Right lobe of liver (tissue), 6 donors: ENCODE results near the gene RPL6. TPM values are rescaled to one million over a fixed set of nuclear protein-coding genes. Genes with fewer than 3 reads are reported as not detected.
"Not testable (repeated sequence)": the region's sequence is repeated elsewhere in the genome, so short reads cannot be mapped to it uniquely, and the experiment has no call there.

Experiments used
- ATAC-seq, 4 donors: fragments of 200-7000 bp; cut with Tn5 transposase; one replicate each; pipeline ENCODE4 v1.9.1; 2020; ENCODE audit warnings: mild to moderate bottlenecking in 4 of 4, moderate library complexity in 4 of 4
- DNase-seq, 3 donors: peaks; one replicate each; pipeline ENCODE4 v3.0.0-alpha.2; 2020
- H3K27ac ChIP-seq, 3 donors: fragments of 200-600 bp; one replicate each; pipeline ENCODE4 v1.8.0; 2022
- H3K27me3 ChIP-seq, 2 donors: fragments of 200-600 bp; one replicate each; pipeline ENCODE4 v1.8.0; 2022
- H3K36me3 ChIP-seq, 4 donors: fragments of 200-600 bp; sonication (generic) in 1 of 4; one replicate each; pipeline versions ENCODE4 v1.5.1 to v1.8.0; 2017 to 2022; ENCODE audit warnings: control low read depth in 1 of 4
- H3K4me1 ChIP-seq, 4 donors: fragments of 200-600 bp; sonication (generic) in 1 of 4; one replicate each; pipeline versions ENCODE4 v1.5.1 to v1.8.0; 2017 to 2022; ENCODE audit warnings: control low read depth in 1 of 4
- H3K4me3 ChIP-seq, 3 donors: fragments of 200-600 bp; one replicate each; pipeline ENCODE4 v1.8.0; 2022
- H3K9me3 ChIP-seq, 4 donors: fragments of 200-600 bp; sonication (generic) in 1 of 4; one replicate each; pipeline versions ENCODE4 v1.5.1 to v1.8.0; 2017 to 2022; ENCODE audit warnings: control low read depth in 1 of 4
- CTCF ChIP-seq, 4 donors: fragments of 200-600 bp in 3 of 4; fragments of 450-650 bp in 1 of 4; IDR thresholded peaks; one replicate each; pipeline versions ENCODE4 v1.5.1 to v1.8.0; 2016 to 2022; ENCODE audit warnings: antibody characterized with exemption in 4 of 4, mild to moderate bottlenecking in 2 of 4
- POLR2A ChIP-seq: fragments of 450-650 bp; IDR thresholded peaks from one replicate; pipeline ENCODE4 v1.6.1; 2017; ENCODE audit warnings: antibody characterized with exemption, mild to moderate bottlenecking
- WGBS: methylation state at CpG from one replicate; pipeline ENCODE4 v1.1.6; 2018; ENCODE audit warnings: low coverage, low lambda C conversion rate; ENCODE audit not compliant: insufficient coverage; ENCODE audit errors: missing lambda C conversion rate; 5-methylcytosine and 5-hydroxymethylcytosine counted together
- intact Hi-C, 2 donors: fragments of 100-400 bp; cut with DNase I; formaldehyde crosslinking; loops; one replicate each; pipeline versions ENCODE4 v1.11.2 to v1.14.1; 2022
- total RNA-seq, 6 experiments: library from RNA; depleted of rRNA in 2 of 6; stranded (reverse); fragments of >200 nt in 2 of 6; fragmentation: NEBNext Ultra II Directional in 3 of 6; extraction: Animal tissue kit (Norgen Biotek cat#: 25700) in 3 of 6; gene quantifications; one replicate each; pipeline versions ENCODE4 v1.1.0 to v1.2.4, GENCODE V29; 2016 to 2023
- donor health status: DM: no; HTN: yes; CAD: no.
- donor health status: DM: no; HTN: no; CAD: no.
- donor health status: DM: no; HTN: no; CAD: no.
- donor health status: DM: no; HTN: yes; CAD: no.
- donor health status: DM: no; HTN: yes; CAD: no.

RPL6 gene
- total RNA-seq, 6 experiments from 2014 or later, result 393 to 887 (median 470) TPM

DNA sequence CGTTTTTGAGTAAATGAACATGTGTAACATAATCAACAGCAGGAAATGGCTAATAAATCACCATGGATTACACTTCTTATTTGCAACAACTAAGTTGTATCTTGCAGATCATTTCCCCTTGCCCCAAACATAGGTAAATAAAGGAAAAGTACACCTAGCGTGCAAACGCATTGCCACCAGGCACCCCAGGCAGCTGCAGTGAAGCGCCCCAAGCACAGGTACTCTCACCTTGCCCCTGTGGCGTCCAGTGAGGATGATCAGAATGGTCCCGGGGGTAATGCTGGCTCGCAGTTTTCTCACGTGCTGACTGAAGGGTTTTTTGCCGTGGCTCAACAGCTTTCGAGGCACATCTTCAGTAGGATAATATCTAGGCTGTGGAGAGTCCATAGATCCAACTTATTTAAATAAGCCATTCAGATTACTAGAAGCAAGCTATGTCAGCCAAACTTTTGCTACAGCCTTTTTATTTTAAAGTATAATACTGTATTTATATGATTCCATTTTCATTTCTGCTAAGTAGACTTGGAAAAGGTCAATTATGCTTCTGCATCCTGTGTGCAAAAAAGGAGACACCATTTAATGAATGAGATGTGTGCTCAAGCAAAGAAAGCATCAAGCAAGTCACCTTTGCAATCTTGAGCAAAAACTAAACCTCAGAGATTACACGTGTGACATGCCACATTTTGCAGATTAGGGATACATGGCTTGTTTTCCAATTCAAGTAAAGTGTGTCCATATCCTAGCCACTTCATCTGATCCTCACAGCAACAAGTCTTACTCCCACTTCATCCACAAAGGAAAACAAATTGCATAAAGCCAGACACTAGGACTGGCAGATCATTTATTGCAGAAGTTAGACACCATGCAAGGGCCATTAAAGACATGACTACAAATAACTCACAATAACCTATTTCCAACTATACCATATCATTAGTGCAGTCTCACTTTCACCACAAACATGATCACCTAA lies 2.6 kb downstream of the RPL6 start:
- Histone ChIP-seq H3K4me1 (peaks cover 0 to 21% (median 4%) of the 10 kb centered on the region in 4 donors), H3K27ac (no peak overlapping the region), H3K9me3 (no peaks in the 10 kb centered on the region), H3K36me3 (peaks cover 10 to 42% (median 26%) of the 10 kb centered on the region in 4 donors), H3K4me3 (no peak overlapping the region), H3K27me3 (no peaks in the 10 kb centered on the region)
- intact Hi-C loops, result no loop called here
- DNase-seq (no peak), ATAC-seq (no peak)
- 82% methylated on average over 10 of the region's 11 CpGs for WGBS
- TF ChIP-seq CTCF (IDR thresholded peaks at IDR 0.05), result no peak
- TF ChIP-seq POLR2A, result no peak

DNA sequence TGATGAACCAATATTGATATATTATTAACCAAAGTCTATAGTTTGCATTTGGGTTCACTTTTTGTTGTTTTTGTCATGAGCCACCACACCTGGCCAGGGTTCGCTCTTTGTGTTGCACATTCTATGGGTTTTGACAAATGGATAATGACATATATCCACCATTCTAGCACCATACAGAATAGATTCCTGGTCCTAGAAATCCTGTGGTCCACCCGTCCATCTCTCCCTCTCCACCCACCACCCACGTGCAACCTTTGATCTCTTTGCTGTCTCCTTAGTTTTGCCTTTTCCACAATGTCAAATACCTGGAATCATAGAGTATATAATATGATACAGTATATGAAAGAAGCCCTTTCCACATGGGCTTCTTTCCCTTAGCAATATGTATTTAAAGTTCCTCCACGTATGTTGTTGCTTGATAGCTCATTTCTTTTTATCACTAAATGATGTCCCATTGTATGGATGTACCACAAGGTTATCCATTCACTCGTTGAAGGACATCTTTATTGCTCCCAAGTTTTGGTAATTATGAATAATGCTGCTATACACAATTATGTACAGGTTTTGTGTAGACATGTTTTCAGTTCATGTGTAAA lies 7.4 kb downstream of the RPL6 start:
- Histone ChIP-seq H3K27me3 (no peaks in the 10 kb centered on the region), H3K4me1 (peaks cover 0 to under 1% (median 0%) of the 10 kb centered on the region in 4 donors), H3K27ac (no peak overlapping the region), H3K36me3 (peaks cover 7 to 30% (median 19%) of the 10 kb centered on the region in 4 donors), H3K9me3 (no peaks in the 10 kb centered on the region), H3K4me3 (no peak overlapping the region)
- intact Hi-C loops, result no loop called here
- TF ChIP-seq CTCF (IDR thresholded peaks at IDR 0.05), result no peak
- no peak for TF ChIP-seq POLR2A
- DNase-seq (no peak), ATAC-seq (no peak)
- WGBS, result 52% methylated on average over 5 of the region's 5 CpGs

GRCh38 chr12:112401054-112401453 lies 8.4 kb downstream of the RPL6 start:
- H3K4me3 ChIP-seq, result no peak overlapping the region
- H3K9me3 ChIP-seq, result no peaks in the 10 kb centered on the region
- no peaks in the 10 kb centered on the region for H3K4me1 ChIP-seq
- H3K36me3 ChIP-seq, result peaks cover 0 to 21% (median 12%) of the 10 kb centered on the region in 4 donors
- DNase-seq (no peak), ATAC-seq (no peak)
- TF ChIP-seq POLR2A, result no peak
- no peak for TF ChIP-seq CTCF (IDR thresholded peaks at IDR 0.05)
- no peaks in the 10 kb centered on the region for H3K27me3 ChIP-seq
- no peak overlapping the region for H3K27ac ChIP-seq
- intact Hi-C loops, result no loop called here
- WGBS, result 96% methylated on average over 4 of the region's 5 CpGs

DNA sequence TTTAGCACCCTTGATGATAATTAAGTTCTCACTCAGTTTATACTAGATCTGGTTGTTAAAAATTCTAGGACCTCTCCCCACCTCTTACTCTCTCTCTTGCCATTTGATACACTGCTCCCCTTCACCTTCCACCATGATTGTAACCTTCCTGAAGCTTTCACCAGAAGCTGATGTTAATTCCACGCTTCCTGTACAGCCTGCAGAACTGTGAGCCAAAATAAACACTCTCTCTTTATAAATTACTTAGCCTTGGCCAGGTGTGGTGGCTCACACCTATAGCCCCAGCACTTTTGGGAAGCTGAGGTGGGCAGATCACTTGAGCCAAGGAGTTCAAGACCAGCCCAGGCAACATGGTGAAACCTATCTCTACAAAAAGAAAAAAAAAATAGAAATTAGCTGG lies 16.1 kb downstream of the RPL6 start:
- WGBS, result 71% methylated on average over 1 of the region's 1 CpG
- ATAC-seq, result no peak
- H3K4me1 ChIP-seq, result no peaks in the 10 kb centered on the region
- no peak for TF ChIP-seq CTCF (IDR thresholded peaks at IDR 0.05)
- TF ChIP-seq POLR2A, result no peak
- no peaks in the 10 kb centered on the region for H3K9me3 ChIP-seq
- H3K27ac ChIP-seq, result no peak overlapping the region
- no peaks in the 10 kb centered on the region for H3K36me3 ChIP-seq
- DNase-seq, result no peak
- intact Hi-C loops, result no loop called here
- no peaks in the 10 kb centered on the region for H3K27me3 ChIP-seq
- H3K4me3 ChIP-seq, result no peak overlapping the region

GRCh38 chr12:112389922-112390654 lies 19.3 kb downstream of the RPL6 start:
- ATAC-seq, H3K27ac ChIP-seq, H3K9me3 ChIP-seq, H3K27me3 ChIP-seq, H3K4me1 ChIP-seq, H3K36me3 ChIP-seq, H3K4me3 ChIP-seq, DNase-seq: not testable (repeated sequence)
- WGBS, result 69% methylated on average over 3 of the region's 4 CpGs
- intact Hi-C loops, result loop anchor here (10.0 kb wide), 1 partner anchor 195 kb away; no protein-coding TSS in a partner anchor
